HEK293 (cell line): ENCODE results near the gene PPP1R10.

Experiments used
- GLIS1 ChIP-seq: fragments of 450-650 bp; formaldehyde crosslinking; IDR thresholded peaks from 2 replicates; pipeline ENCODE4 v1.5.1; 2016; ENCODE audit warnings: missing biosample characterization, missing genetic modification characterization
- HIC1 ChIP-seq: fragments of 450-650 bp; formaldehyde crosslinking; IDR thresholded peaks from 2 replicates; pipeline ENCODE4 v1.5.1; 2016; ENCODE audit warnings: missing biosample characterization, missing genetic modification characterization
- KLF1 ChIP-seq: fragments of 450-650 bp; formaldehyde crosslinking; IDR thresholded peaks from 2 replicates; pipeline ENCODE4 v1.5.1; 2016; ENCODE audit warnings: missing biosample characterization, missing genetic modification characterization
- OSR2 ChIP-seq: fragments of 450-650 bp; formaldehyde crosslinking; IDR thresholded peaks from 2 replicates; pipeline ENCODE4 v1.5.1; 2016; ENCODE audit warnings: missing biosample characterization, missing genetic modification characterization
- RBAK ChIP-seq: fragments of 450-650 bp; formaldehyde crosslinking; IDR thresholded peaks from 2 replicates; pipeline ENCODE4 v1.5.1; 2016; ENCODE audit warnings: missing biosample characterization, missing genetic modification characterization
- SCRT2 ChIP-seq: fragments of 450-650 bp; formaldehyde crosslinking; IDR thresholded peaks from 2 replicates; pipeline ENCODE4 v1.5.1; 2016; ENCODE audit warnings: missing biosample characterization, missing genetic modification characterization
- SP7 ChIP-seq: fragments of 450-650 bp; formaldehyde crosslinking; IDR thresholded peaks from 2 replicates; pipeline ENCODE4 v1.5.1; 2016; ENCODE audit warnings: missing biosample characterization, missing genetic modification characterization
- YY1 ChIP-seq: fragments of 450-650 bp; formaldehyde crosslinking; IDR thresholded peaks from 2 replicates; pipeline ENCODE4 v1.5.1; 2018; ENCODE audit warnings: missing biosample characterization, missing genetic modification characterization
- ZBTB20 ChIP-seq: fragments of 450-650 bp; formaldehyde crosslinking; IDR thresholded peaks from 2 replicates; pipeline ENCODE4 v1.5.1; 2016; ENCODE audit warnings: missing biosample characterization, missing genetic modification characterization
- ZFHX2 ChIP-seq: fragments of 450-650 bp; formaldehyde crosslinking; conservative IDR thresholded peaks from 2 replicates; pipeline ENCODE4 v1.5.1; 2016; ENCODE audit warnings: missing biosample characterization, missing genetic modification characterization
- ZNF10 ChIP-seq: fragments of 450-650 bp; formaldehyde crosslinking; IDR thresholded peaks from 2 replicates; pipeline ENCODE4 v1.5.1; 2017; ENCODE audit warnings: missing biosample characterization, missing genetic modification characterization
- ZNF16 ChIP-seq: fragments of 450-650 bp; formaldehyde crosslinking; IDR thresholded peaks from 2 replicates; pipeline ENCODE4 v1.5.1; 2016; ENCODE audit warnings: low read depth, missing biosample characterization, missing genetic modification characterization
- ZNF169 ChIP-seq: fragments of 450-650 bp; formaldehyde crosslinking; IDR thresholded peaks from 2 replicates; pipeline ENCODE4 v1.5.1; 2016; ENCODE audit warnings: missing biosample characterization, missing genetic modification characterization
- ZNF26 ChIP-seq: fragments of 450-650 bp; formaldehyde crosslinking; IDR thresholded peaks from 2 replicates; pipeline ENCODE4 v1.5.1; 2016; ENCODE audit warnings: missing biosample characterization, missing genetic modification characterization
- ZNF266 ChIP-seq: fragments of 450-650 bp; formaldehyde crosslinking; IDR thresholded peaks from 2 replicates; pipeline ENCODE4 v1.5.1; 2016; ENCODE audit warnings: missing biosample characterization, missing genetic modification characterization, low read depth
- ZNF292 ChIP-seq: fragments of 450-650 bp; formaldehyde crosslinking; IDR thresholded peaks from 2 replicates; pipeline ENCODE4 v1.5.1; 2016; ENCODE audit warnings: low read depth, missing biosample characterization, missing genetic modification characterization, borderline replicate concordance
- ZNF423 ChIP-seq: fragments of 450-650 bp; formaldehyde crosslinking; IDR thresholded peaks from 2 replicates; pipeline ENCODE4 v1.5.1; 2016; ENCODE audit warnings: missing biosample characterization, missing genetic modification characterization
- ZNF544 ChIP-seq: fragments of 450-650 bp; formaldehyde crosslinking; IDR thresholded peaks from 2 replicates; pipeline ENCODE4 v1.5.0; 2017; ENCODE audit warnings: missing biosample characterization, missing genetic modification characterization
- ZNF548 ChIP-seq: fragments of 450-650 bp; formaldehyde crosslinking; IDR thresholded peaks from 2 replicates; pipeline ENCODE4 v1.5.1; 2016; ENCODE audit warnings: missing biosample characterization, missing genetic modification characterization
- ZNF664 ChIP-seq: fragments of 450-650 bp; formaldehyde crosslinking; IDR thresholded peaks from 2 replicates; pipeline ENCODE4 v1.5.1; 2016; ENCODE audit warnings: missing biosample characterization, missing genetic modification characterization
- ZNF670 ChIP-seq: fragments of 450-650 bp; formaldehyde crosslinking; IDR thresholded peaks from 2 replicates; pipeline ENCODE4 v1.5.1; 2016; ENCODE audit warnings: missing biosample characterization, missing genetic modification characterization, low read depth
- ZNF704 ChIP-seq: fragments of 450-650 bp; formaldehyde crosslinking; IDR thresholded peaks from 2 replicates; pipeline ENCODE4 v1.5.1; 2016; ENCODE audit warnings: missing biosample characterization, missing genetic modification characterization
- ZNF76 ChIP-seq: fragments of 450-650 bp; formaldehyde crosslinking; IDR thresholded peaks from 2 replicates; pipeline ENCODE4; 2016; ENCODE audit warnings: low read depth, missing biosample characterization, missing genetic modification characterization, borderline replicate concordance
- ZNF830 ChIP-seq: fragments of 450-650 bp; IDR thresholded peaks from 2 replicates; pipeline ENCODE4 v1.5.0; 2018; ENCODE audit warnings: missing biosample characterization, missing genetic modification characterization, low read depth, mild to moderate bottlenecking, moderate library complexity
- ZNF843 ChIP-seq: fragments of 450-650 bp; formaldehyde crosslinking; IDR thresholded peaks from 2 replicates; pipeline ENCODE4 v1.5.1; 2016; ENCODE audit warnings: missing biosample characterization, missing genetic modification characterization
- TF ChIP-seq, protein P1 (sequence below): fragments of 450-650 bp; formaldehyde crosslinking; IDR thresholded peaks from 2 replicates; pipeline ENCODE4 v1.5.1; 2017; ENCODE audit warnings: missing biosample characterization, missing genetic modification characterization
- TF ChIP-seq, protein P2 (sequence below): IDR thresholded peaks from 2 replicates; pipeline ENCODE4 v1.6.1; 2011; ENCODE audit warnings: mild to moderate bottlenecking, low read depth, low read length, borderline replicate concordance

PPP1R10 gene

GRCh38 chr6:30556906-30557682 lies 59.9 kb downstream of the PPP1R10 start, which contains the start of gene PRR3 (continued):
- TF ChIP-seq HIC1 (peak; percentile 85), ZNF843 (no peak), ZNF670 (no peak), RBAK (tag by site-specific recombination) (no peak), OSR2 (tag by site-specific recombination) (0 out of 2 replicates have a peak, but pooled peaks have one; percentile 37), ZNF544 (tag by site-specific recombination) (no peak), ZNF830 (tag by site-specific recombination) (no peak), SCRT2 (peak; percentile 99), KLF1 (tag by site-specific recombination) (no peak), ZNF292 (tag by site-specific recombination) (no peak), ZNF704 (tag by site-specific recombination) (no peak), GLIS1 (tag by site-specific recombination) (no peak; the same call in 1 of the 2 replicates), ZNF548 (tag by site-specific recombination) (no peak), YY1 (tag by site-specific recombination) (peak; percentile 99), ZBTB20 (tag by site-specific recombination) (peak; percentile 66; the same call in 1 of the 2 replicates), SP7 (tag by site-specific recombination) (0 out of 2 replicates have a peak, but pooled peaks have one; percentile 71), ZNF16 (no peak), ZFHX2 (peak; percentile 66), ZNF26 (no peak), ZNF169 (no peak), ZNF664 (tag by site-specific recombination) (0 out of 2 replicates have a peak, but pooled peaks have one; percentile 26), ZNF76 (tag by site-specific recombination) (peak; percentile 80), ZNF10 (tag by site-specific recombination) (no peak; the same call in 1 of the 2 replicates), ZNF423 (no peak), ZNF266 (tag by site-specific recombination) (no peak)
- TF ChIP-seq, protein P1, sequence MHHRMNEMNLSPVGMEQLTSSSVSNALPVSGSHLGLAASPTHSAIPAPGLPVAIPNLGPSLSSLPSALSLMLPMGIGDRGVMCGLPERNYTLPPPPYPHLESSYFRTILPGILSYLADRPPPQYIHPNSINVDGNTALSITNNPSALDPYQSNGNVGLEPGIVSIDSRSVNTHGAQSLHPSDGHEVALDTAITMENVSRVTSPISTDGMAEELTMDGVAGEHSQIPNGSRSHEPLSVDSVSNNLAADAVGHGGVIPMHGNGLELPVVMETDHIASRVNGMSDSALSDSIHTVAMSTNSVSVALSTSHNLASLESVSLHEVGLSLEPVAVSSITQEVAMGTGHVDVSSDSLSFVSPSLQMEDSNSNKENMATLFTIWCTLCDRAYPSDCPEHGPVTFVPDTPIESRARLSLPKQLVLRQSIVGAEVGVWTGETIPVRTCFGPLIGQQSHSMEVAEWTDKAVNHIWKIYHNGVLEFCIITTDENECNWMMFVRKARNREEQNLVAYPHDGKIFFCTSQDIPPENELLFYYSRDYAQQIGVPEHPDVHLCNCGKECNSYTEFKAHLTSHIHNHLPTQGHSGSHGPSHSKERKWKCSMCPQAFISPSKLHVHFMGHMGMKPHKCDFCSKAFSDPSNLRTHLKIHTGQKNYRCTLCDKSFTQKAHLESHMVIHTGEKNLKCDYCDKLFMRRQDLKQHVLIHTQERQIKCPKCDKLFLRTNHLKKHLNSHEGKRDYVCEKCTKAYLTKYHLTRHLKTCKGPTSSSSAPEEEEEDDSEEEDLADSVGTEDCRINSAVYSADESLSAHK (tag by site-specific recombination): peak; percentile 44
- TF ChIP-seq, protein P2, sequence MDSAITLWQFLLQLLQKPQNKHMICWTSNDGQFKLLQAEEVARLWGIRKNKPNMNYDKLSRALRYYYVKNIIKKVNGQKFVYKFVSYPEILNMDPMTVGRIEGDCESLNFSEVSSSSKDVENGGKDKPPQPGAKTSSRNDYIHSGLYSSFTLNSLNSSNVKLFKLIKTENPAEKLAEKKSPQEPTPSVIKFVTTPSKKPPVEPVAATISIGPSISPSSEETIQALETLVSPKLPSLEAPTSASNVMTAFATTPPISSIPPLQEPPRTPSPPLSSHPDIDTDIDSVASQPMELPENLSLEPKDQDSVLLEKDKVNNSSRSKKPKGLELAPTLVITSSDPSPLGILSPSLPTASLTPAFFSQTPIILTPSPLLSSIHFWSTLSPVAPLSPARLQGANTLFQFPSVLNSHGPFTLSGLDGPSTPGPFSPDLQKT: no peak
